ENCODE results near the gene LRRC36.
A peak's percentile ranks its signal among the peaks of the same experiment; 100 is the strongest.

LRRC36 gene

DNA sequence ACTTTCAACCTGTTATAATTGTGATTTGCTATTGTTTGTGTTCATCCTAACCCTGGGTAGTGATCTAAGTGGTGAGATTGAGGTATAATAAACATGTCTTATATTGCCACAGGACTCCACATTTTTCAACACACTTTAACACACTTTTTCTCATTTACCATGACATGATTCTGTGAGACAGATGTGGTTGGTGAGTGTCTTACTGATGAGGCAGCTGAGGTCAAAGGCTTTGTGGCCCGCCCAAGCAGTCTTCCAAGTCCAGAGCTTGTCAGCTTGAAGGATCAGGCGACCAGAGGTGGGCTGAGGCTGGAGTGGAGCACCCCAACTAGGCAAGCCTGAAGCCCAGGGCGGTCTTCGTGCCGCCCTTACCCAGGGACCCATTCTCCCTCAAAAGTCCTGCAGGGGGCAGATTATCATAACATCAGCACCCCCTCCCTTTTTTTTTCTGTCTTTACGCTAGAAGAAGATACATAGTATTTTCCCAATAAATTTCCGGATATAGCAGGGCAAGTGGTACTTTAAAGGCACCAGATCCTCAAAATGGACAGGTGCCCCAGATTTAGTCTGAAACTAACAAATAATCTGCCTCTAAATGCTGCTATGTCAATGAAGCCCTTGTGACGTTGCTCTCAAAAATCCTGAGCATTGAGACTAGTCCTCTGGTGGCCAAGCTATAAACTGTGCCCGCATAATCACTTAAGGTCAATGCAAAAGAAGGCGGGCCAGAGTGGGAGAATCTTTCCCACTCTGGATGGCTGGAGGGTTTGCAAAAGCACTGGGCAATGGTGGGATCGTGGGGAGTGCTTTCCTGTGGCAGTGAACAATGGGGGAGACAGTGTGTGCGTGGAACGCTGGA, 21.2 kb upstream of the LRRC36 start:
- H3K79me2 ChIP-seq (ENCODE audit: control insufficient read depth, insufficient read depth, low read length, poor library complexity) = no peaks in the 10 kb centered on the region

DNA sequence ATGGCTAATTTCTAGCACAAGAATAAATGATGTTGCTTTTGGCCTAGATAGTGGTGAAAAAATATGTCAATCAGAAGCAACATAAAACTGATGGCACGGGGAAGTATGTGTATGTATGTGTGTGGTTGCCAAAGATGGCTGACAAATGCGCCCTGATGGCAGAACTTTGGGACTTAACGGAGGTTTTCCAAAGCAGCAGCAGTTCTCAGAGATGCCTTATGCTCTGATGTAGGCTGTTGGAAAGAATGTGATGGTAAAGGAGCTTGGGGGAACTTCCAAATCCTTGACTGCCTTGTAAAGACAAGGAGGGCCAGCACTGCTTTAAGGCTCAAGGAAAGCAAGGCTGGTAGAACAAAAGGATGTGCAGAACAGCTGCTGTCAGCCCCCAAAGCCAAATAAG, 16.1 kb upstream of the LRRC36 start:
- no peak for DNase-seq
- no peak overlapping the region for H3K4ac ChIP-seq (ENCODE audit: low read depth, low read length)
- H2AFZ ChIP-seq (ENCODE audit: insufficient read depth, low read length, poor library complexity) = no peak overlapping the region
- H3K27me3 ChIP-seq (ENCODE audit: insufficient read depth, low read length) = no peaks in the 10 kb centered on the region
- H3K9me3 ChIP-seq (ENCODE audit: insufficient read depth, low read depth, low read length) = no peaks in the 10 kb centered on the region
- no peaks in the 10 kb centered on the region for H3K36me3 ChIP-seq (ENCODE audit: control insufficient read depth in 1 of 2, insufficient read depth in 2 of 2, low read length in 2 of 2)
- H2AK5ac ChIP-seq (ENCODE audit: low read length) = peak overlapping the region; percentile 13
- H3K23ac ChIP-seq (ENCODE audit: low read length) = no peak overlapping the region
- H4K8ac ChIP-seq (ENCODE audit: low read depth, low read length) = no peak overlapping the region
- H3K4me1 ChIP-seq (ENCODE audit: control insufficient read depth in 1 of 2, insufficient read depth in 2 of 2, low read length in 2 of 2) = peaks cover 9 to 14% of the 10 kb centered on the region in 2 experiments
- H3K14ac ChIP-seq (ENCODE audit: low read length) = no peak overlapping the region
- no CpG with 5 or more reads among the region's 3 CpGs for WGBS (ENCODE audit: extremely low coverage, insufficient coverage, insufficient read length)
- no peak overlapping the region for H2BK12ac ChIP-seq (ENCODE audit: low read length)
- no peak overlapping the region for H2BK120ac ChIP-seq (ENCODE audit: insufficient read depth, low read length, poor library complexity)
- peaks cover 5% of the 10 kb centered on the region for H3K79me1 ChIP-seq (ENCODE audit: low read length)
- H3K18ac ChIP-seq (ENCODE audit: low read length) = no peak overlapping the region
- H4K12ac ChIP-seq (ENCODE audit: low read depth, low read length) = no peak overlapping the region
- no peak overlapping the region for H3K4me2 ChIP-seq (ENCODE audit: low read length)
- H4K91ac ChIP-seq (ENCODE audit: low read depth, low read length) = peak overlapping the region; percentile 46
- no peak overlapping the region for H2BK5ac ChIP-seq (ENCODE audit: low read depth, low read length, poor library complexity)
- H3K79me2 ChIP-seq (ENCODE audit: control insufficient read depth, insufficient read depth, low read length, poor library complexity) = no peaks in the 10 kb centered on the region
- no peak overlapping the region for H3K4me3 ChIP-seq (ENCODE audit: low read depth, low read length)
- no peak overlapping the region for H3K27ac ChIP-seq (ENCODE audit: low read depth, low read length)
- H3K9ac ChIP-seq (ENCODE audit: low read length) = no peak overlapping the region

More for the DNA sequence above, 21.2 kb upstream of the LRRC36 start:
- DNase-seq = no peak
- Histone ChIP-seq H2AFZ (ENCODE audit: insufficient read depth, low read length, poor library complexity) (no peak overlapping the region), H3K14ac (ENCODE audit: low read length) (no peak overlapping the region), H2BK5ac (ENCODE audit: low read depth, low read length, poor library complexity) (no peak overlapping the region), H4K12ac (ENCODE audit: low read depth, low read length) (no peak overlapping the region), H3K4me2 (ENCODE audit: low read length) (no peak overlapping the region), H3K9me3 (ENCODE audit: insufficient read depth, low read depth, low read length) (peaks cover 1% of the 10 kb centered on the region), H3K27ac (ENCODE audit: low read depth, low read length) (no peak overlapping the region), H4K91ac (ENCODE audit: low read depth, low read length) (no peak overlapping the region), H3K4me1 (ENCODE audit: control insufficient read depth in 1 of 2, insufficient read depth in 2 of 2, low read length in 2 of 2) (no peaks in the 10 kb centered on the region), H3K27me3 (ENCODE audit: insufficient read depth, low read length) (no peaks in the 10 kb centered on the region), H3K23ac (ENCODE audit: low read length) (no peak overlapping the region), H3K18ac (ENCODE audit: low read length) (no peak overlapping the region), H3K79me1 (ENCODE audit: low read length) (no peaks in the 10 kb centered on the region), H3K9ac (ENCODE audit: low read length) (no peak overlapping the region), H2BK120ac (ENCODE audit: insufficient read depth, low read length, poor library complexity) (no peak overlapping the region), H2AK5ac (ENCODE audit: low read length) (no peak overlapping the region), H3K4me3 (ENCODE audit: low read depth, low read length) (no peak overlapping the region), H3K36me3 (ENCODE audit: control insufficient read depth in 1 of 2, insufficient read depth in 2 of 2, low read length in 2 of 2) (no peaks in the 10 kb centered on the region), H2BK12ac (ENCODE audit: low read length) (no peak overlapping the region), H3K4ac (ENCODE audit: low read depth, low read length) (no peak overlapping the region), H4K8ac (ENCODE audit: low read depth, low read length) (no peak overlapping the region)
- no CpG with 5 or more reads among the region's 13 CpGs for WGBS (ENCODE audit: extremely low coverage, insufficient coverage, insufficient read length)

DNA sequence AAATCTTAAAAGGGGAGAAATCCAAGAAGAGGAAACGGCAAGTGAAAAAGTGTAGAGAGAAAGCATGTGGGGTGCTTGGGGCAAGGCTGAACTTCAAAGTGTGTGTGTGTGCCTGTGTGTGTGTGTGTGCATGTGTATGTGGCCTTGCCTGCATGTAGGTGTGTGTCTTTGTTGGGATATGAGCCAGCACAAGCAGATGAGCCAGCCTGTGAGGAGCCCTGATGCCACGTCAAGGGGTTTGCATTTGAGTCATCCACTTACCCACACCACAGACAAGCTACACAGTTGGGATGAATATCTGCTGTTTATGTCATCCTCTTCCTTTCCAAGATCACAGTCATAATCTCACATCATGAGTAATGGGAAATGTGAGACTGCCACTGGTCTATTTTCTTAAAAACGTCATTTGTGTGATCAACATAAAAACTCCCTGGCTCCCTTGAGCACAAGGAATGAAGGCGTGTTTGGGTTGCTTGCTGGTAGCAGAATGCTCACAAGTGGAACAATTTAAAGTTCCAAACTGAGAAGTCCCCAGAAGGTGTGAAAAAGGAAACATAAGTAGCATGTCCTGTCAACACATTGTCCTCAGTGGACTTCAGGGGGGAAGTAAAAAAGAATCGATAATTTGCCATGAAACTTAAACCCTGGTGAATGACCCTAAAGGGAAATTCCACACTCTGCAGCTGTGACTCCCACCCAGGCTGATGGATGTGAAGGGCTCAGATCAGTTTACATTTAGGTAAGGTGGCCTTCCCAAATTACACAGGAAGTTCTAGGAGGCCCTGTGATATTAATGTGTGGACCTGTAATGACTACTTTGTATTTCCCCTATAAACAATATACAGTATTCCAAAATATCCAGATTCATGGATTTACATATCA, 14.8 kb upstream of the LRRC36 start:
- peak overlapping the region; percentile 23 for H3K18ac ChIP-seq (ENCODE audit: low read length)
- no peak overlapping the region for H4K8ac ChIP-seq (ENCODE audit: low read depth, low read length)
- no peak overlapping the region for H3K14ac ChIP-seq (ENCODE audit: low read length)
- peak overlapping the region; percentile 94 for H3K27ac ChIP-seq (ENCODE audit: low read depth, low read length)
- no peak overlapping the region for H2AFZ ChIP-seq (ENCODE audit: insufficient read depth, low read length, poor library complexity)
- WGBS (ENCODE audit: extremely low coverage, insufficient coverage, insufficient read length) = no CpG with 5 or more reads among the region's 5 CpGs
- no peak overlapping the region for H3K9ac ChIP-seq (ENCODE audit: low read length)
- H4K91ac ChIP-seq (ENCODE audit: low read depth, low read length) = peak overlapping the region; percentile 20
- peak; percentile 93 to 96 for DNase-seq
- peak overlapping the region; percentile 6 for H2BK12ac ChIP-seq (ENCODE audit: low read length)
- no peak overlapping the region for H3K4me3 ChIP-seq (ENCODE audit: low read depth, low read length)
- H2AK5ac ChIP-seq (ENCODE audit: low read length) = no peak overlapping the region
- no peak overlapping the region for H3K4ac ChIP-seq (ENCODE audit: low read depth, low read length)
- peaks cover 5% of the 10 kb centered on the region for H3K79me1 ChIP-seq (ENCODE audit: low read length)
- H2BK120ac ChIP-seq (ENCODE audit: insufficient read depth, low read length, poor library complexity) = no peak overlapping the region
- peak overlapping the region; percentile 37 for H3K4me2 ChIP-seq (ENCODE audit: low read length)
- no peaks in the 10 kb centered on the region for H3K36me3 ChIP-seq (ENCODE audit: control insufficient read depth in 1 of 2, insufficient read depth in 2 of 2, low read length in 2 of 2)
- peak overlapping the region; percentile 20 for H2BK5ac ChIP-seq (ENCODE audit: low read depth, low read length, poor library complexity)
- no peaks in the 10 kb centered on the region for H3K27me3 ChIP-seq (ENCODE audit: insufficient read depth, low read length)
- H3K4me1 ChIP-seq (ENCODE audit: control insufficient read depth in 1 of 2, insufficient read depth in 2 of 2, low read length in 2 of 2) = peaks cover 9 to 14% of the 10 kb centered on the region in 2 experiments
- no peak overlapping the region for H3K23ac ChIP-seq (ENCODE audit: low read length)
- H3K79me2 ChIP-seq (ENCODE audit: control insufficient read depth, insufficient read depth, low read length, poor library complexity) = no peaks in the 10 kb centered on the region
- H4K12ac ChIP-seq (ENCODE audit: low read depth, low read length) = no peak overlapping the region
- no peaks in the 10 kb centered on the region for H3K9me3 ChIP-seq (ENCODE audit: insufficient read depth, low read depth, low read length)

DNA sequence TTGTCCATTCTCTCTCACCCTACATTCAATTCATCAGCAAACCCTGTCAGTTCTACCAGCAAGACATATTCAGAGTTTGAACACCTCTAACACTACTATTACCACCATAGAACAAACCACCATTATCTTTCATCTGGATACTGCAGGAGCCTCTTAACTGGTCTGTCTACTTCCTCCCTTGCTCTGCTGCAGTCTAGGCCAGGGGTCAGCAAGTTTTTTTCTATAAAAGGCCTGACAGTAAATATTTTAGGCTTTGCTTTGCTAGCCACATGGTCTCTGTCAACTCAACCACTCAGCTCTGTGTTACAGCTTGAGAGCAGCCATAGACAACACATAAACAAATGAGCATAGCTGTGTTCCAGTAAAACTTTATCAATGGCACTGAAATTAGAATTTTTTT, 13.9 kb upstream of the LRRC36 start:
- Histone ChIP-seq H4K12ac (ENCODE audit: low read depth, low read length) (no peak overlapping the region), H2AFZ (ENCODE audit: insufficient read depth, low read length, poor library complexity) (no peak overlapping the region), H3K79me1 (ENCODE audit: low read length) (peaks cover 5% of the 10 kb centered on the region), H3K4ac (ENCODE audit: low read depth, low read length) (no peak overlapping the region), H3K36me3 (ENCODE audit: control insufficient read depth in 1 of 2, insufficient read depth in 2 of 2, low read length in 2 of 2) (no peaks in the 10 kb centered on the region), H3K27me3 (ENCODE audit: insufficient read depth, low read length) (no peaks in the 10 kb centered on the region), H2BK12ac (ENCODE audit: low read length) (no peak overlapping the region), H4K91ac (ENCODE audit: low read depth, low read length) (no peak overlapping the region), H3K4me3 (ENCODE audit: low read depth, low read length) (no peak overlapping the region), H3K27ac (ENCODE audit: low read depth, low read length) (peak overlapping the region; percentile 94), H4K8ac (ENCODE audit: low read depth, low read length) (no peak overlapping the region), H2BK120ac (ENCODE audit: insufficient read depth, low read length, poor library complexity) (peak overlapping the region; percentile 73), H3K4me1 (ENCODE audit: control insufficient read depth in 1 of 2, insufficient read depth in 2 of 2, low read length in 2 of 2) (peaks cover 9 to 14% of the 10 kb centered on the region in 2 experiments), H3K23ac (ENCODE audit: low read length) (no peak overlapping the region), H3K18ac (ENCODE audit: low read length) (no peak overlapping the region), H2AK5ac (ENCODE audit: low read length) (no peak overlapping the region), H3K9me3 (ENCODE audit: insufficient read depth, low read depth, low read length) (no peaks in the 10 kb centered on the region), H3K9ac (ENCODE audit: low read length) (no peak overlapping the region), H3K14ac (ENCODE audit: low read length) (no peak overlapping the region), H2BK5ac (ENCODE audit: low read depth, low read length, poor library complexity) (peak overlapping the region; percentile 54), H3K4me2 (ENCODE audit: low read length) (peak overlapping the region; percentile 40), H3K79me2 (ENCODE audit: control insufficient read depth, insufficient read depth, low read length, poor library complexity) (no peaks in the 10 kb centered on the region)
- peak; percentile 65 to 80 for DNase-seq

Measured in trophoblast cell (in vitro differentiated cells and primary cell).